WI38 (cell line): Measurements from ENCODE around the gene HPSE2.

Experiments
- H3K4me3 ChIP-seq: 2 replicates; pipeline ENCODE4 v1.5.1; 2011; ENCODE audit warnings: low read depth, mild to moderate bottlenecking, control low read depth, low read length
- TF ChIP-seq, protein P1 (sequence below): IDR thresholded peaks from 2 replicates; pipeline ENCODE4 v1.5.1; 2012; ENCODE audit warnings: low read depth, mild to moderate bottlenecking, control low read depth, low read length

HPSE2 gene

GRCh38 chr10:98967601-98968000 is 268.1 kb downstream of the HPSE2 start:
- no peak overlapping the region for H3K4me3 ChIP-seq
- TF ChIP-seq, protein P1, sequence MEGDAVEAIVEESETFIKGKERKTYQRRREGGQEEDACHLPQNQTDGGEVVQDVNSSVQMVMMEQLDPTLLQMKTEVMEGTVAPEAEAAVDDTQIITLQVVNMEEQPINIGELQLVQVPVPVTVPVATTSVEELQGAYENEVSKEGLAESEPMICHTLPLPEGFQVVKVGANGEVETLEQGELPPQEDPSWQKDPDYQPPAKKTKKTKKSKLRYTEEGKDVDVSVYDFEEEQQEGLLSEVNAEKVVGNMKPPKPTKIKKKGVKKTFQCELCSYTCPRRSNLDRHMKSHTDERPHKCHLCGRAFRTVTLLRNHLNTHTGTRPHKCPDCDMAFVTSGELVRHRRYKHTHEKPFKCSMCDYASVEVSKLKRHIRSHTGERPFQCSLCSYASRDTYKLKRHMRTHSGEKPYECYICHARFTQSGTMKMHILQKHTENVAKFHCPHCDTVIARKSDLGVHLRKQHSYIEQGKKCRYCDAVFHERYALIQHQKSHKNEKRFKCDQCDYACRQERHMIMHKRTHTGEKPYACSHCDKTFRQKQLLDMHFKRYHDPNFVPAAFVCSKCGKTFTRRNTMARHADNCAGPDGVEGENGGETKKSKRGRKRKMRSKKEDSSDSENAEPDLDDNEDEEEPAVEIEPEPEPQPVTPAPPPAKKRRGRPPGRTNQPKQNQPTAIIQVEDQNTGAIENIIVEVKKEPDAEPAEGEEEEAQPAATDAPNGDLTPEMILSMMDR, result no peak

- TF ChIP-seq, protein P1, result no peak
Observed at GRCh38 chr10:98963608-98964007, 272.0 kb downstream of the HPSE2 start.

GRCh38 chr10:98959379-98959778 is 276.3 kb downstream of the HPSE2 start:
- TF ChIP-seq, protein P1, result no peak
- H3K4me3 ChIP-seq, result no peak overlapping the region

More at GRCh38 chr10:98963608-98964007, 272.0 kb downstream of the HPSE2 start:
- H3K4me3 ChIP-seq, result no peak overlapping the region

GRCh38 chr10:98957801-98958200 is 277.9 kb downstream of the HPSE2 start:
- H3K4me3 ChIP-seq, result no peak overlapping the region
- TF ChIP-seq, protein P1, result no peak

DNA sequence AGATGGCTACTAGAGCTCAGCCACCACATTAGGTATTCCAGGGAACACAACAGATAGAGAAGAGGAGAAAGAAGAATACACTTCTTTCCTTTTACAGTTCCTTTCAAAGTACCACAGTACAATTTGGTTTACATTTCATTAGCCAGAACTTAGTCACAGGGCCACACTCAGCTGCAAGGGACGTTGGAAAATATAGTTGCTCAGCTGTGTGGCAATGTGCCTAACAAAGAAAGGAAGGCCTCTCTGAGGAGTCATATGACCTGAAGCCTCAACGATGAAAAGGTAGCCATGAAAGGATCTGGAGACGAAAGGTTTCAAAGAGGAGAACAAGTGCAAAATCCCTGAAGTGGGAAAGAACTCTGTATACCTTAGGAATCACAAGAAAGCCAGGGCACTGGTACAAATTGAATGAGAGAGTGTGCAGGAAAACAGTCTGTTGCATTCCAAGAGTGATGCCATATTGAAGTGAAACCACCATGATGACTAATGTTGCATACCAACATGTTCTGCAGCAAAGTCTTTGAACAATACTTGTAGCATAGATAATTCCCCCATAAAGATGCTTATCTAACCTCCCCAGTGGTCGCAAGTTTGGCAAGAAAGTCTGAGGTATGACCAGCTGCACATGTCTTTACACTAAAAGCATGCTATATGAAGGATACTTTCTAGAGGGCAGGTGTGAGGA is 278.9 kb downstream of the HPSE2 start:
- no peak overlapping the region for H3K4me3 ChIP-seq
- TF ChIP-seq, protein P1, result no peak

DNA sequence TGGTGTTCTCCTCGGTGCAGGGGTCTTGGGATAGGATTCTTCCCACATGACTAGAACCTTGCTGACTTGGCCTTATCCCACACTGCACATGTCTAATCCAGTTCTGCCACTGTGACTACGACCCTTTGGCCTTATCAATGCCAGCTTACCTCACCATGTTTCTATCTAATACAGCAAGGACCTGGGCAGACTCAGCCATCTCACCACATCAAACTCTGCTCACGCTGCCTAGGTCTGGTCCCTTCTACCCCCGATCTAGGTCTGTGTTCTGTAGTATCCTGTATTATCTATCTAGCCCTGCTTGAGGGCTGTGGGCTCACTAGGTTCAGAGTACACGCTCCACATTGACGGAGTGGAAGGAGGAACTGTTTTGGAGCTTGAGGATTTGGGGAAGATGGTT is 282.4 kb downstream of the HPSE2 start:
- TF ChIP-seq, protein P1, result no peak
- no peak overlapping the region for H3K4me3 ChIP-seq

DNA sequence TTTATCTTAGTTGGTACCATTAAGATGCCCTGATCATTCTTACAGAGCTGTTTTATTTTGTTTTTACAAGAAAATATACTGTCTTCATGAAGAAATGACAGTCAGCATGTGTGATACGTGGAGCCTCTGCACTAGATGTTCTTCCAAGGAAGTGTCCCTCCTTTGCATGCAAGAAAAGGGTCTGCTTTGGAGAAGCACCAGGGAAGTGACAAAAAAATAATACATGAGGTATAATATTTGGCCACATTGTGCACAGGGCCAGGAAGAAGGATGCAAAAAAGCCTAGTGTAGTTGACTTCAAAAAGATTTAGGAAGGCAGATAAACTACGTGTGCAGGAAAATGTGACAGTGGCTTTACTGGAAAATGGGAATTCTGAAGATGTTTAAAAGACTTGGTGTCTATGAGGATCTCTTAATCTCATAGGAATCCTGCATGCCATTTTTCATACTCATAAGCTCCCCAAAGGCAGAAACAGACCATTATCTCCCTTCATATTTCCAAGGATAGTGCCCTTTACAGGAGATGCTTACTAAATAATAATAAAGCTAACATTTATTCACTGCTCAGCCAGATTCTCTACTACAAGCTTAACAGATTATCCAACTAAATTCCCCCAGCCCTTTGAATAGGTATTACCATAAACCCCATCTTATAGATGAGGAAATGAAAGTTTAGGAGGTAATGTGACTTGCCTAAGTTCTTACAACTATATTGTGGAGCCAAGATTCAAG is 284.2 kb downstream of the HPSE2 start:
- TF ChIP-seq, protein P1, result no peak
- no peak overlapping the region for H3K4me3 ChIP-seq
